Activated naive CD4-positive, alpha-beta T cell treated with anti-CD3 and anti-CD28 coated beads, Interleukin-2, amount 50 U/mL, for 16 hours (primary cell): ENCODE data around the gene MTFMT.
"Not testable (repeated sequence)": the region's sequence is repeated elsewhere in the genome, so short reads cannot be mapped to it uniquely, and the experiment has no call there.

Experiments used
- DNase-seq: peaks from one replicate; pipeline ENCODE4 v3.0.0-alpha.2; 2020

Gene MTFMT

DNA sequence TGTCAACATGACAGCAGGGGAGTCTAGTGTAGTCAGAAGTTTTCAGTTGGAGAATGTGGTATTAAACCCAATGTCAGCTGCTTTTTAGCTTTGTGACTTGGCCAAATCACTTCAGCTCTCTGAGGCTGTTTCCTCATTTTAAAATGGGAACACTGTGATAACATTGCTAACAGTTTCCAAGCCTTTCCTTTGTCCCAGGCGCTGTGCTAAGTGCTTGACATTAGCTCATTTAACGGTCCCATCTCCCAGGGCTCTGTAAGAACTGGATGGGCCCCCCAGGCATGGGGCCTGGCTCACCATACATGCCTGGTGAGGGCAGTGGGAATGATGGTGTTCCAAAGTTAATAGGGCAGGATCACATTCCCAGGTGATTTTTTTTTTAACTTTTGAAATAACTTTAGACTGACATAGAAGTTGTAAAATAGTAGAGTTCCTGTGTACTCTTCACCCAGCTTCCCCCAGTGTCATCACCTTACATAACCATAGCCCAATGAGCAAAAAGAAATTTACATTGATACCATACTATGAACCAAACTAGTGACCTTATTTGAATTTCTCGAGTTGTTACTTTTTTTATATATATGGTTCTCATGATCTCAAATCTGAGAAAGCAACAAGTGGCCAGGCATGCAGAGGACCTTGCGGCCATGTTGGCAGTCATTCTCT lies 30.6 kb upstream of the MTFMT start:
- no peak for DNase-seq

DNA sequence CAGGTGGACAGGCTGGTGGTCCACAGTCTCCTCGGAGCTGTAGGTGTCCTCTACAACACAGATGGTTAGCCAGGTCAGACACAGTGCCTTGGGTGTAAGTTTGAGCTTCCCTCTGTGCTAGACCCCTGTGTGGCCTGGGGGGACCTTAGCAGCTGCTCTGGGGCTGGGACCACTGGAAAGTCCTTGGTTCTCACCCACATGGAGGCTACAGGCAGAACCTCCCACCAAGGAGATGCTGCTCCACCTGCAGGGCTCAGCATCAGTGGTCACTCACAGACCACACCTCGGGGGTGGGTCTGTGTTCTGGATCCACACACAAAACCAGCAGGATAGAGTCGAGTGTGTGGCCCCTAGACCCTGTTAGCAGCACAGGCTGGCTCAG lies 29.9 kb upstream of the MTFMT start:
- DNase-seq, result no peak

DNA sequence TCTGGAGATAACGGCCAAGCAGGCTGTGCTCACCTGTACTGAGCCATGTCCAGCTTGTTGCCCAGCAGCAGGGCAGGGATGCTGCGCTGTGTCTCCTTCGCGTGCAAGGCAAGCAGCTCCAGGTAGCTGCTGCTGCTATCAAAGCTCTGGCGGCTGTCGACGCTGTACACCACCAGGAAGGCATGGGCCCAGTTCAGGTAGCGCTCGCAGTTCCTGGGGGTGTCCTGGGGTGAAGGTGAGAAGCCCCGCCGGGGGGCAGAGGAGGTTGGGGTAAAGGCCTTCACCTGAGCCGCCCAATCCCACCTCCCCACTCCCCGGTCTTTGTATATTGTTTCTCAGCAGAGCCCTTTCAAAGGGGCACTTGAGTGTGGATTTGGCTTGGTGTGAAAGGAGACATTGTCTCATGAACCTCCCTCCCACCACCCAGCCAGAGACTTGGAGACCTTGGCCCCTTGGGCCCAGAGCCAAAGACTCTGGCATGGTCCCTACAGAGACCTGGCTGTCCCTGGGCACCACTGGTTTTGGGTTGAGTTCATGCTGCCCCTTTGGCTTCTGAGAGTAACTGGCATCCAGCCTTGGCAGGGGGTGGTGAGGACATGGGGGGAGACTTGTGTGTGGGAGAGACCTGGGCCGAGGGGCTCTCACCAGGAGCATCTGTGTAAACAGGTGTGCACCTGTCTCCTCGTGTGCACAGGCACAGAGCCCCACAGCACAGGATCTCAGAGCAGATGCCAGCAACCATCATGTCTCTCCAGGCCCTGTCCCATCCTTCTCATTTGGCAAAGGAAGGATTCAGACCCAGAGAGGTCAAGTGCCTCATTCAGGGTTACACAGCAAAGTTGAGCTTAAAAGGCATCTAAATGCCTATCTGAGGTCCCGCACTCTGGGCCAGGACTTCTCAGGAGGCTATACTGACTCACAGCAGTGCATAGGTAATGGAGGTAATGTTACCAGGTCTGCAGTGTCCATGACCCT lies 29.2 kb upstream of the MTFMT start:
- DNase-seq, result no peak

DNA sequence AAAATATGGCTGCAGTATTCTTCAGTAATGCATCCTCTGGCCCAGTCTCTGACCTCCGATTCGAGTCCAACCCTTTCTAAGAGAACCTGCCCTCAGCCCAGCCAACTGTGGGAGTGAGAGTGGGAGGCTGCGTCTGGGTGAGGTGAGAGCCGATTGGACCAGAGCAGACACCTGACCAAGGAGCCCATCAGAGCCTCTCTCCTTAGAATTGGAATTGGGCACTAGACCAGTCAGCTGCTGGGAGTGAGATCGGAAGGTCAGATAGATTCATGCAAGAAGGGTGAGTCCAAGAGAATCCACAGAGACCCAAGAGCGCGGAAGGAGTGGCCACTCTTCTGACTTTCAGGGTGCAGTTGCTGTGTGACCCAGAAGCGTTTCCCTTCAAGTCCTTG lies 28.1 kb upstream of the MTFMT start:
- no peak for DNase-seq

DNA sequence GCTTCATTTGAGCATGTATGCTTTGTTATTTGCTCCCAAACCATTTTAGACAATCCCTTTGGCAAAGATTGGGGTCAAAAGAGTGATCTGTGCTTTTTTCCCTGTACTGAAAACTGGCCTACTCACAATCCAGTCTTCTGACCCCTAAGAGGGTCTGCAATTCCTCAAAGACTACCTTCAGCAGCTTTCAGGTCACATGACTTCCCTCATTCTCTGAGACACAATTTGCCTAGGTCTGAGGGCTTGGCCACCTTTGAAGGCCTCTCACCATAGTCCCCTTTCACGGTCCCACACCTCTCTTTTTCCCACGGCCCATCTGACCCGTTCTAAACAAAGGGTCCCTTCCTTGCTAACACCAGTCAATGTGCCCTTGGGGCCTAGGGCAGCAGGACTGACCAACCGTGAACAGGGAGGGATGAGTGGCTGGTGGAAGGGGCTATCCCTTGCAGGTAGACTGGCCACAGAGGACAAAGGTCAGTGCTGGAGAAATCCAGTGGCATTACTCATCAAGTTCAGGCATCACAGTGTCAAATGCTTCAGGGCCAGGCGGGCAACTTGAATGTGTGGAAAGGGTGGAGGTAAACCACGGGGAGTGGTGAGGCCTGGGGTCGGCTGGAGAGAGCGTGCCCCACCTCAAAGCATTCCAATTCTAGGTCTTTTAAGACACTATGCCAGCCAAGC lies 27.6 kb upstream of the MTFMT start:
- no peak for DNase-seq

DNA sequence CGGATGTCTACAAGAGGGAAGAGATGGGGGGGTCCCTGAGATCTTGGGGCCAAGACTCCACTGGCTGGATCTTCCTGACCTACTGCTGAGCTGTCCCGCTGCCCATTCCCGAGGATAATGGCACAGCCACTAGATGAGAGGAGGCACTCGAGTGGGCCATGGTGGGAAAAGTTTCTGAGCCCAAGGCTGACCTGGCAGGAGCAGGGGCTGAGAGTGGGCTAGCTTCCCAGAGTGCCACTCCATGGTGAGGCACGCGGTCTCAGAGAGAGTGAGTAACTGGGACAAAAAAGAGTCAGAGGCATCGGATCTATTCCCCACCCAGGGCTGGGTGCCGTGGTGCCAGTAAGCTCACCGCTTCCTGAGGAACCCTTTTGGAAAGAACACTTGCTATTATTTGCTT lies 26.7 kb upstream of the MTFMT start:
- DNase-seq, result no peak

DNA sequence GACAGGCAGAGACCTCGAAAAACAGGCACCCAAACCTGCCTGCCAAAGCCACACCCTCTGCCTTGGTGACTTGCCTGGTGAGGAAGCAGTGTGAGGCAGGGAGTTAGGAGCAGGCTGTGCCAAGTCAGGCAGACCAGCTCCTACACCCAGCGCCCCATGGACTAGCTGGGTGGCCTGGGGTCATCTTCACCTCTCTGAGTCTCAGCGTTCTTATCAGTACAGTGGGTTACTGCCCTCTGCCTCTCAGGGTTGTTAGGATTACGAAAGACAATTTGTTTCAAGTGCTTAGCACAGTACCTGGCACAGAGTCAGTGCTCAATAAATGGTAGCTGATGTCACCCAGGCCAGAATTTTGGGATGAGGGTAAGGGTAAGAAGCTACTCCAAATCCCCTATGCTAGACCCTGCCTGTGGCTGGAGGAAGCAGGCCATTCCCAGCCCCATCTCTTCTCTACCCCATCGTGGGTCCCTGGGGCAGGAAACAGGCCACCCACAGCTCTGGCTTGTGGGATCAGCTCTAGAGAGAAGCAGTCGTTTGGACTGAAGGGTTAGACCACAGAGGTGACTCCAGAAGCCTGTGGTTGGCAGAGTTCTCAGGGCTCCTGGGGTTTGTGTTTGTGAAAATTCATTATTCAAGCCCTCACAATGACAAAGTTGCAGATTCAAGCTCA lies 25.9 kb upstream of the MTFMT start:
- no peak for DNase-seq

DNA sequence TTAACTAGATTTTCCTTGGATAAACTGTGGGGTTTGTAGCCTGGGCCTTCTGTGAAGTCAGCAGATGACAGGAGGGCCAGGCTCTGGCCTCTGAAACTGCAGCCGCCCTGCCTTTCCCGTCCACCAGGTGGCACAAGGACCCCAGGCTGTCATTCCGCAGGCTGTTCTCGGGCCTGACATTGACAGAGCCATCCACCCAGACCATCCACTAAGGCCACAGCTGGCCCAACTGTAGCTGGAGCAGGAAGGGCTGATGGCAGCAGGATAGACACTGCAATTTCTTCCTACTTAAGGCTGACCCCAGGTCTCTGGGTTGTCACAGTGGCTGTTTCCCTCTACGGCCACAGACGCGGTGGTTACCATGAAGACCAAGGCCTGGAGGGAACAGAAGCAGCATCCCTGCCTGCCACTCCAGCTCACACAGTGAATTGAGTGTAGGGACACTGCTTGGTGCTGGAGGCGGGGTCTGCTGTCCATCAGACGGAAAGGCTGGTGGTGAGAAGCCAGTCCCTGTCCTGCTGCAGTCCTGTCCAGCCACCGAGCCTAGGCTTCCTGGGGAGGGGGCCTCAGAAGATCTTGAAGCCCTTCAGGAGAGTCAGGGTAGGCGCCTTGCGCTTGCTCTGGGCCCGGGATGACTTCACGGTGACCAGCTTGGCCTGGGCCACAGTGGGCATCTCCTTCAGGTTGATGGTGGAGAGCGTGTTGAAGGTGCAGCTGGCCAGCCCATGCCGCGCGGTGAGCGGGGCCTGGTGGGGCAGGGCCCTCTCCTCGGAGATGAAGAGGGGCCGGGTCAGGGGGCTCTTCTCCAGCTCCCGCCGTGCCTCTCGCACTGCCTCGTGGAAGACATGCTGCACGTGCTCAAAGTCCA lies 25.1 kb upstream of the MTFMT start:
- peak; percentile 53 for DNase-seq

DNA sequence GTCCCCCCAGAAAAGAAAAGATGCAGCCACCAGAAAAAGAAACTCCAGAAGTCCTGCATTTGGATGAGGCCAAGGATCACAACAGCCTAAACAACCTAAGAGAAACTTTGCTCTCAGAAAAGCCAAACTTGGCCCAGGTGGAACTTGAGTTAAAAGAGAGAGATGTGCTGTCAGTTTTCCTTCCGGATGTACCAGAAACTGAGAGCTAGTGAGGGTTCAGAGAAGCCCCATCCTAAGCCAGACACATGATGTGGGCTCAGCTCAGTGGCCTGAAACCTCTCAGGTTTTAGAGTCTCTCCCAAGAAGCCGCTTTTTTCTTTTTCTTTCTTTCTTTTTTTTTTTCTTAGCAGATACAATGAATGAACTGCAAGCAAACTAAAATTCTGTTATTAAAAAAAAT lies 23.5 kb upstream of the MTFMT start:
- DNase-seq, result no peak

DNA sequence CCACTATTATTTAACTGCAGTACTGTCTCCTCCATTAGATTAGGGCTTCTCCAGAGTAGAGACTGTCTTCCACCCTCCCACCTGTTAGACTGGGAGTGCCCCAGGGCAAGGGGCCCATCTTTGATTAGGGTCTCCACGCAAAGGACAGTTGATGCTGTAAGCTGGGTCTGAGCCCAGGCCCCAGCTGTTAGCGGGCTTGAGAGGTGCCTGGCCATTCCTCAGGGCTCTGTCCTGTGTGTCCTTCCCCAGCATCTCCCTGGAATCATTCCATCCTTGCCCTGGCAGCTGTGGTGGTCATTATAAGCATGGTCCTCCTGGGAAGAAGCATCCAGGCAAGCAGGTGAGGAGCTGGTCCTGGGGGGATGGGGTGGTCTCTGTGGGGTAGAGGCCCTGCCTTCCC lies 21.8 kb upstream of the MTFMT start:
- no peak for DNase-seq

DNA sequence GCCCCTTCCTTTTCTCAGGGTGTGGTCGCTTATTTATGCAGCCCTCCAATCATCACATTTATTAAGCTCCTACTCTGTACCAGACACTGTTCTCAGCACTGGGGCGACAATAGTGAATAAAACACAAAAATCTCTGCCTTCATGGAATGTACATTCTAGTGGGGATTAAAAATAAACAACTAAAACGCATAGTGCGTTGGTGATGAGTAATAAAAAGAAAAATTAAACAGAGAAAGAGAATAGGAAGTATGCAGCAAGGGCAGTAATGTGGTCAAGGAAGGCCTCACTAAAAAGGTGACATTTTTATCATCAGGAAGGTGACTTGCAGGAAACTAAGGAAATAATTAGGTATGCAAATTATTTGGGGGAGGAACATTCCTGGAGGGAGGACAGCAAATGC lies 20.8 kb upstream of the MTFMT start:
- no peak for DNase-seq

DNA sequence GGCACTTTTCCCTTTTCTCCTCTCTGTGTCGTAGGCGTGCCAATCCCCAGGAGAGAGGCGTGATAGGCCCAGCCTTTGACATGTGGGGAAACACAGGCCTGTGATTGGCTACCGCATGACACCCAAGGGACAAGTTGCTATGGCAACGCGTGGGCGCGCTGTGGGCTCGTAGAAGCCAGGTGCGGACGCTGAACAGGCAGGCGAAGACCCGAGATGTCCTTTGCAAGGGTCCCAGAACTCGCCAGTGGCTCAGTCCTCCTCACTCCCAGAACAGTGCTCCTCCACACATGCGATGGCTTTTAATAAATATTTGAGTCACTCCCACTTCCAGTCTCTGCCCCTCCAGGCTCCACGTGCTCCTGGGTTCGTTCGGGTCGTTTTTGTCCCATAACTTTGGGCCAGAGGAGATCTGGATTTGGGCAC lies 20.0 kb upstream of the MTFMT start:
- DNase-seq, result peak; percentile 89

DNA sequence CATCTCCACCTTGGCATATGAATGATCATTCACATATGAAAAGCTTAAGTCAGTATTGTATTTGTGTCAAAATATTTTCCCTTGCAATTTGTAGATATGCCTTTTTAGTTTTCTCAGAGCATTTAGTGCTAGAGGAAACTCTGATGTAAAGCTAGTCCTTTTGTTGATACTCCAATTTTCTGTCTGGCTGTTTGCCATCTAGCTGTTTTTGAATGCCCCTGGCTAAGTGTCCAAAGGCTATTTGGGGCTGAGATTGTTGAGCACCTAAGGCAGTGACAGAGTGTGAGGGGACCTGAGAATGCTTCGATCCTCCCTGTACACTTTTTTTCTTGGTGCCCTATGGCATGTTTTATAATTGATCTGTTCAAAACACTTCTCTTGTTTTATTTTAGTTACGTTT lies 18.8 kb upstream of the MTFMT start:
- no peak for DNase-seq

DNA sequence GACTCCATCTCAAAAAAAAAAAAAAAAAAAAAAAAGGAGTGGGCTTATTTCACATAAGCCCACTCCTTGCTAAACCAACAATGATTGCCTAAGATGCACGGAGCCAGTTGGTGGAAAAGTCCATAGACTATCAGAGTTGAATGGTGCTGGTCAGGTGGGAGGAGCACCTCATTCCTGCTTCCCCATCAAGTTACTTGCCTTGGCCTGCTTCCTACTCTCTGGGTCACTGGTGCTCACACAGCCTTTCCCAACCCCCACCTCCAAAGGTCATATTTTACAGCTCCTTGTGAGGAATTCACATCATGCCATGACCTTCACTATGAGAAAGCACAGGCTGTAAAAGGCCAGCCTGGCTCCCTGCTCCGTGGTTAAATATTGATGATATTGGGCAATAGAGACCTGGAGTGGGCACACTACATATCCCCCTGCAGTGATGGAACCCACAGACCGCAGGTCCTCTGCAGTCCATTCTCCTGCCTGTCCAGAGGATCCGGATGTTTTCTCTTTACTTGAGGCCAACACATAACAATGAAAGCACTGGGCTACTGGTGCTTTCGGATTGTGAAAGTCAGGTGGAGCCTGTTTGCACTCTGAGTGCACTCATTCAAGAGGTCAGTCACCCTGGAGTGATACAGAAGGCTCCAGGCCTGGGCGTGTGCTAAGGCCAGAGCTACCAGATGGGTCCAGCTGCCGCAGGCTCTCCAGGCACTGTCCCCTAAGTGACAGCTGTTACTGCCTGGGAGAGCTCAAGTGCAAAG lies 15.5 kb upstream of the MTFMT start, which contains the start of gene SLC51B:
SLC51B (plus strand) TSS at position 664 of the 758 bp plus-strand sequence. CDS start 4,618 bp downstream, outside the sequence.
- DNase-seq, result no peak

DNA sequence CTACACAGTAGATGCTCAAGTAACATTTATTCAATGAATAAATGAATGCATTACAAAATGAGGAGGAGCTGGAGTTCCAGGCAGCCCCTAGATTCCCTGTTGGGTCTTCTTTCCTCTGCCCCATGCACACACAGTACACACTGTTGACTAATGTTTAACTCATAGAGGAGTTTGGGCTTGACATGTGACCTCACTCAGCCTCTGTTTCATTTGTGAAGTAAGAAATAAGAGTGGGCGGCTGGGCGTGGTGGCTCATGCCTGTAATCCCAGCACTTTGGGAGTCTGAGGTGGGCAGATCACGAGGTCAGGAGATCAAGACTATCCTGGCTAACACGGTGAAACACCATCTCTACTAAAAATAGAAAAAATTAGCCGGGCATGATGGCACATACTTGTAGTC lies 14.8 kb upstream of the MTFMT start:
- not testable (repeated sequence) for DNase-seq

DNA sequence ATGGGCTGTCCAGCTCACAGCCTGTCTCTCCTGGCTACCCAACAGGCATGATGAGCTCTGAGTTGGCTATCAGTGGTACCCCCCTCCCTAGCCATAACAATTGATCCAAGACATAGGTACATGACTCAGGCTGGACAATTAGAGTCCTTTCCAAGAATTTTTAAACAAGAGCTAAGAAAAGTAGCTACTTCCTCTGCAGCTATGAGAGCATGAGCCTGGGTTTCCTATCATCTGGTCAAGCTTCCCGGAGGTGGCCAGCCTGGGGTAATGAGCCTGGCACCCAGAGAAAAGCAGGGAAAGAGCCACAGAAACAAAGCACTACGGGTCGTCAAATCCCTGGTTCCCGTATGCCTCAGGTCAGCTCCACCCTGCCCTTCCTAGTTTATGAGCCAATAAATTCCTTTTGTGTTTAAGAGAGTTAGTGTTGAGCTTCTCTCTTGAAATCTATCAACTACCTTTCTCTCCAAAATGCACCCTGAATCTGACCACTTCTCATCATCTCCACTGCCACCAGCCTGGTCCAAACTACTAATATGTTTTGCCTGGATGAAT lies 13.4 kb upstream of the MTFMT start:
- DNase-seq, result no peak

DNA sequence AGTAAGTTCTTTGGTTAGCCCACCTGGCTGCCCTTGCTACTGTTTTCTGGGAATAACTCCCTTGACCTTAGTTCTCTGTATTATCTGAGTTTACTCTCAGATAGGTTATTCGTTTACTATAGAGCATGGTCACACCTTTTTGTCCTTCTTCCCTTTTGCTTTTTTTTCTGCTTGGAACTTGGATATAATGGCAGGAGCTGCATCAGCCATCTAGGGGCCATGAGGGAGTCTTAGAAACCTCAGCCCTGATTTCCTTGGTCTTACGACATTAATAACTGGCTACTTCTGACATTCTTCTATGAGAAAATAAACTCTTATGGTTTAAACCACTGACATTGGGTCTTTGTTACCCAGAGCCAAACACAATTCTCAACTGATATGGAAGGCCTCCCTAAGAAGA lies 12.3 kb upstream of the MTFMT start:
- DNase-seq, result no peak

DNA sequence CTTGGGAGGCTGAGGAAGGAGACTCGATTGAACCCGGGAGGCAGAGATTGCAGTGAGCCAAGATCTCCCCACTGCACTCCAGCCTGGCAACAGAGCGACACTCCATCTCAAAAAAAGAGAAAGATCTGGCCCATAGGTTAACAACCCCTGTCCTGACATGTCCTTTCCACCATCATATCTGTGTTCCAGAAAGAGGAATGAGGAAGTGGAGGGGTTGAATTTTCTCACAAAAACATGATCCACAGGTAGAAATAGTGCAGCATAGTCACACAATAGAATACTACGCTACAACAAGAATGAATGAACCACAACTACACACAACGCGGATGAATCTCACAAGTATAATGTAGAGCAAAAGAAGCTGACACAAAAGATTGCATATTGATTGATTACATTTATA lies 11.0 kb upstream of the MTFMT start:
- DNase-seq, result no peak

DNA sequence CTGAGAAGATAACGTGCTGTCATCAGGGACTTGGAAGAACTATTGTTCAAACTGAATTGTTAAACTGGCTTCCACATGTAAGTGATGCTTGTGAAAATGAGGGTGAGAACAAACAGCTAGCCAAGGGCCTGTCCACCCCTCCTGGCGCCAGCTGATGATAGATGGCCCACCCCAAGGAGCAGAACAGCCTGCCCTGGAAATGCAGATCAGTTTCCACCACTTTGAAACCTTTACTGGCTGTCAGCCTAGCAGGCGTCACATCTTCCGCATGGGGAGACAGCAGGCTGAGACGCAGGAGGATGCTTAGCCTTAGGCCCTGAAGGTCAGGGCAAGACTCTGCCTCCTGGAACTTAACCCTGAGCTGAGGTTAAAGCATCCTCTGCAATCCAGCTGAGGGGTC lies 9.4 kb upstream of the MTFMT start:
- no peak for DNase-seq

DNA sequence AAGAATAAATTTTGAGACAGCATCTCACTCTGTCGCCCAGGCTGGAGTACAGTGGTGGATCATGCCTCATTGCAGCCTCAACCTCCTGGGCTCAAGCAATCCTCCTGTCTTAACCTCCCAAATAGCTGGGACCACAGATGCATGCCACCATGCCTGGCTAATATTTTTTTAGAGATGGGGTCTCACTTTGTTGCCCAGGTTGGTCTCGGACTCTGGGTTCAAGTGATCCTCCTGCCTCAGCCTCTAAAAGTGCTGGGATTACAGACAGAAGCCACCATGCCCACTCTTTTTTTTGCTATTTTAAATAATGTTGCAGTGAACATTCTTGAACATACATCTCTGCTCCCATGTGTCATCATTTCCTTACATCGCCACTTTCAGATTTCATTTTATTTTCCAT lies 9.0 kb upstream of the MTFMT start:
- no peak for DNase-seq

DNA sequence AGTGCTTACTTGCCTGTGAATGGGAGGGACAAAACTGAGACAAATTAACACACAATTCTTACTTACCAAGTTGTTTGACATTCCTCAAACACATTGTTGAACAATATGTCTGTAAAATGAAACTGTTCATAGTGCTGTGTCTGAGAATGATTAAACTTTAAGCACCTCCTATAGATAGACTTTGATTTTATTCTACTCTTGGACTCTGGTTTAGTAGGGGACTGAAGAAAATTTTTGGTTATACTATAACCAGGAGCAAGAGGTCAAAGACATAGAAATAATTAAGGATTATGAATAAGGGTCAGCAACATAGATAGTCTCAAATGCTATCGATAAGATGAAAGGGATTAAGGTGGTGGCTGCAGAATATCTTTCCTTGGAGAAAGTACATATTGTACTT lies 7.9 kb upstream of the MTFMT start:
- no peak for DNase-seq
